Activated naive CD8-positive, alpha-beta T cell treated with anti-CD3 and anti-CD28 coated beads, Interleukin-2, amount 10 ng/mL, durations not matched to agents 7 days and 5 days (primary cell): Measurements from ENCODE around the gene TGFB3. TPM values are rescaled to one million over a fixed set of nuclear protein-coding genes. Genes with fewer than 3 reads are reported as not detected.

ENCODE experiments used
- ATAC-seq: fragments of 150-1000 bp; cut with Tn5 transposase; one replicate; pipeline ENCODE4 v1.10.0; 2021; ENCODE audit warnings: low read depth, moderate library complexity
- POLR2A ChIA-PET: fragments of 350-600 bp; sonication (Branson Sonifier 250); formaldehyde crosslinking; loops from one replicate; lab custom pipeline; 2021; ENCODE audit warnings: antibody characterized with exemption; lab: Charles Lee
- DNase-seq: peaks from one replicate; pipeline ENCODE4 v3.0.0; 2021
- H3K27ac Mint-ChIP-seq: one replicate; pipeline ENCODE4 v1.8.0; 2022; ENCODE audit warnings: mild to moderate bottlenecking, mixed read lengths
- H3K27me3 Mint-ChIP-seq: one replicate; pipeline ENCODE4 v1.8.0; 2022; ENCODE audit warnings: mild to moderate bottlenecking, moderate library complexity, mixed read lengths
- H3K36me3 Mint-ChIP-seq: one replicate; pipeline ENCODE4 v1.8.0; 2021; ENCODE audit warnings: mild to moderate bottlenecking, mixed read lengths
- H3K4me1 Mint-ChIP-seq: one replicate; pipeline ENCODE4 v1.8.0; 2021; ENCODE audit warnings: mixed read lengths
- H3K4me3 Mint-ChIP-seq: one replicate; pipeline ENCODE4 v1.8.0; 2022; ENCODE audit warnings: mild to moderate bottlenecking, moderate library complexity, mixed read lengths
- H3K9me3 Mint-ChIP-seq: one replicate; pipeline ENCODE4 v1.8.0; 2021; ENCODE audit warnings: mixed read lengths
- total RNA-seq, 2 experiments: library from RNA; stranded (reverse); gene quantifications; one replicate each; pipeline ENCODE4 v1.2.3, GENCODE V29; 2021

The TGFB3 gene
- total RNA-seq, 2 experiments from 2014 or later: 3.3 to 3.5 TPM

- Mint-ChIP-seq H3K36me3 (peaks cover 6% of the 10 kb centered on the region), H3K27me3 (no peaks in the 10 kb centered on the region), H3K27ac (no peak overlapping the region), H3K4me3 (no peak overlapping the region), H3K9me3 (peaks cover 1% of the 10 kb centered on the region), H3K4me1 (no peaks in the 10 kb centered on the region)
- DNase-seq: no peak
- no peak for ATAC-seq
- POLR2A ChIA-PET: no interaction called here
Observed at GRCh38 chr14:75999511-76000190, 17.9 kb upstream of the TGFB3 start.

- peaks cover 3% of the 10 kb centered on the region for H3K4me1 Mint-ChIP-seq
- no peak overlapping the region for H3K27ac Mint-ChIP-seq
- H3K9me3 Mint-ChIP-seq: no peaks in the 10 kb centered on the region
- H3K36me3 Mint-ChIP-seq: no peaks in the 10 kb centered on the region
- no peak overlapping the region for H3K4me3 Mint-ChIP-seq
- DNase-seq (no peak), ATAC-seq (no peak)
- POLR2A ChIA-PET: no interaction called here
- no peaks in the 10 kb centered on the region for H3K27me3 Mint-ChIP-seq
Observed at GRCh38 chr14:75996488-75996887, 14.7 kb upstream of the TGFB3 start.

GRCh38 chr14:75995372-75996041, 13.7 kb upstream of the TGFB3 start:
- Mint-ChIP-seq H3K27ac (no peak overlapping the region), H3K4me3 (no peak overlapping the region), H3K4me1 (peaks cover 3% of the 10 kb centered on the region), H3K36me3 (no peaks in the 10 kb centered on the region), H3K27me3 (no peaks in the 10 kb centered on the region), H3K9me3 (no peaks in the 10 kb centered on the region)
- ATAC-seq (no peak), DNase-seq (no peak)
- POLR2A ChIA-PET: no interaction called here

- H3K27me3 Mint-ChIP-seq: no peaks in the 10 kb centered on the region
- H3K27ac Mint-ChIP-seq: no peak overlapping the region
- peaks cover 2% of the 10 kb centered on the region for H3K36me3 Mint-ChIP-seq
- ATAC-seq: no peak
- POLR2A ChIA-PET: no interaction called here
- H3K4me3 Mint-ChIP-seq: no peak overlapping the region
- H3K9me3 Mint-ChIP-seq: no peaks in the 10 kb centered on the region
- H3K4me1 Mint-ChIP-seq: peaks cover 3% of the 10 kb centered on the region
- no peak for DNase-seq
Observed at GRCh38 chr14:75993567-75994041, 11.8 kb upstream of the TGFB3 start.

GRCh38 chr14:75991753-75992152, 10.0 kb upstream of the TGFB3 start:
- POLR2A ChIA-PET: no interaction called here
- H3K9me3 Mint-ChIP-seq: no peaks in the 10 kb centered on the region
- H3K27me3 Mint-ChIP-seq: no peaks in the 10 kb centered on the region
- H3K4me3 Mint-ChIP-seq: no peak overlapping the region
- peaks cover 4% of the 10 kb centered on the region for H3K4me1 Mint-ChIP-seq
- no peak overlapping the region for H3K27ac Mint-ChIP-seq
- DNase-seq (no peak), ATAC-seq (no peak)
- peaks cover 2% of the 10 kb centered on the region for H3K36me3 Mint-ChIP-seq

GRCh38 chr14:75990297-75990696, 8.5 kb upstream of the TGFB3 start:
- no peaks in the 10 kb centered on the region for H3K27me3 Mint-ChIP-seq
- H3K27ac Mint-ChIP-seq: no peak overlapping the region
- H3K4me1 Mint-ChIP-seq: peaks cover 13% of the 10 kb centered on the region
- no peaks in the 10 kb centered on the region for H3K9me3 Mint-ChIP-seq
- H3K36me3 Mint-ChIP-seq: peaks cover 2% of the 10 kb centered on the region
- DNase-seq (no peak), ATAC-seq (no peak)
- POLR2A ChIA-PET: no interaction called here
- no peak overlapping the region for H3K4me3 Mint-ChIP-seq

- no peaks in the 10 kb centered on the region for H3K9me3 Mint-ChIP-seq
- no peak overlapping the region for H3K27ac Mint-ChIP-seq
- H3K4me1 Mint-ChIP-seq: peaks cover 13% of the 10 kb centered on the region
- ATAC-seq: no peak
- POLR2A ChIA-PET: no interaction called here
- no peak for DNase-seq
- no peak overlapping the region for H3K4me3 Mint-ChIP-seq
- peaks cover 2% of the 10 kb centered on the region for H3K36me3 Mint-ChIP-seq
- no peaks in the 10 kb centered on the region for H3K27me3 Mint-ChIP-seq
Observed at GRCh38 chr14:75989134-75989533, 7.3 kb upstream of the TGFB3 start.

- no peak overlapping the region for H3K4me3 Mint-ChIP-seq
Observed at GRCh38 chr14:75987201-75987970, 5.6 kb upstream of the TGFB3 start.

GRCh38 chr14:75986439-75986765, 4.6 kb upstream of the TGFB3 start:
- POLR2A ChIA-PET: no interaction called here
- peak overlapping the region; percentile 83 for H3K4me3 Mint-ChIP-seq
- peaks cover 15% of the 10 kb centered on the region for H3K4me1 Mint-ChIP-seq
- ATAC-seq (no peak), DNase-seq (no peak)
- no peaks in the 10 kb centered on the region for H3K9me3 Mint-ChIP-seq
- no peak overlapping the region for H3K27ac Mint-ChIP-seq
- peaks cover 4% of the 10 kb centered on the region for H3K27me3 Mint-ChIP-seq
- H3K36me3 Mint-ChIP-seq: peaks cover 2% of the 10 kb centered on the region

More at GRCh38 chr14:75987201-75987970, 5.6 kb upstream of the TGFB3 start:
- H3K27ac Mint-ChIP-seq: no peak overlapping the region
- H3K27me3 Mint-ChIP-seq: peaks cover 4% of the 10 kb centered on the region
- peaks cover 2% of the 10 kb centered on the region for H3K36me3 Mint-ChIP-seq
- peaks cover 11% of the 10 kb centered on the region for H3K4me1 Mint-ChIP-seq
- ATAC-seq (no peak), DNase-seq (no peak)
- POLR2A ChIA-PET: no interaction called here
- no peaks in the 10 kb centered on the region for H3K9me3 Mint-ChIP-seq

GRCh38 chr14:75985618-75986438, 4.0 kb upstream of the TGFB3 start, which contains the start of gene IFT43:
Gene IFT43, plus strand, starts transcription at chr14:75985763. Its CDS starts 24 bp downstream, at chr14:75985787.
- Mint-ChIP-seq H3K9me3 (no peaks in the 10 kb centered on the region), H3K27me3 (peaks cover 4% of the 10 kb centered on the region), H3K27ac (peak within 1 kb of the TSS; percentile 39), H3K36me3 (peaks cover 2% of the 10 kb centered on the region), H3K4me3 (peak within 1 kb of the TSS; percentile 83), H3K4me1 (peaks cover 20% of the 10 kb centered on the region)
- ATAC-seq (peak; percentile 59), DNase-seq (peak; percentile 89)
- POLR2A ChIA-PET: no interaction called here

GRCh38 chr14:75984674-75985073, 2.9 kb upstream of the TGFB3 start:
- H3K4me3 Mint-ChIP-seq: no peak overlapping the region
- H3K27me3 Mint-ChIP-seq: peaks cover 4% of the 10 kb centered on the region
- peaks cover 23% of the 10 kb centered on the region for H3K4me1 Mint-ChIP-seq
- no peaks in the 10 kb centered on the region for H3K9me3 Mint-ChIP-seq
- ATAC-seq: no peak
- H3K27ac Mint-ChIP-seq: no peak overlapping the region
- POLR2A ChIA-PET: no interaction called here
- DNase-seq: no peak
- H3K36me3 Mint-ChIP-seq: no peaks in the 10 kb centered on the region

- POLR2A ChIA-PET: interaction anchor here (0.6 to 1.5 kb wide), 3 partner anchors 76 to 274 kb away, joined by 3 to 10 read pairs (median 6); no protein-coding TSS in a partner anchor
- Mint-ChIP-seq H3K4me1 (peaks cover 35% of the 10 kb centered on the region), H3K9me3 (no peaks in the 10 kb centered on the region), H3K4me3 (peak overlapping the region; percentile 89), H3K36me3 (no peaks in the 10 kb centered on the region), H3K27ac (no peak overlapping the region), H3K27me3 (peaks cover 4% of the 10 kb centered on the region)
- DNase-seq: no peak
- no peak for ATAC-seq
Observed at GRCh38 chr14:75983019-75983358, 1.2 kb upstream of the TGFB3 start.
